ENCODE measurements around the gene BTN2A1. TPM values are rescaled to one million over a fixed set of nuclear protein-coding genes. Genes with fewer than 3 reads are reported as not detected.

BTN2A1 gene
- total RNA-seq, 2 experiments from 2014 or later, result 15.4 to 23.4 TPM

DNA sequence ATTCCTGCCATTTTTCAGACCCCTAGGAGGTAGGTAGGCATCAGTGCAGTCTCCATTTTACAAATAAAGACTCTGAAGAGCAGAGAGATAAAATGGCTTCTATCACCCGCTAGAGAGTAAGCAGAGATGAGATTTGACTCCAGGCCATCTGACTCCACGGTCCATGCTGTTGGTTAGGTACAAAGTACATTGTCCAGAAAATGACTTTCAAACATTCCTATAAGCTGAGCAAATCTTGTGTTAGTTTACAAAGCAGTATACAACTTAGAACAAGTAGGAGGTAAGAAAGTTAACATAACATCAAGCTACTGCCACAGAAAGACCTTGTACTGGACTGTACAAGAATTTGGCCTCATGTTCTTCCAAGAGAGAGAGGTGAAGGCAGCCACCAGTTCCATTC, 57.2 kb downstream of the BTN2A1 start:
- H3K4me1 ChIP-seq (ENCODE audit: insufficient read depth, low read length, poor library complexity, severe bottlenecking), result peaks cover 11% of the 10 kb centered on the region
- intact Hi-C loops (cut with micrococcal nuclease; ENCODE audit: unreplicated experiment), result no loop called here
- no TSS peak for BruUV-seq (replicated peaks)
- H3K79me2 ChIP-seq (ENCODE audit: insufficient read depth, low read depth, low read length), result no peaks in the 10 kb centered on the region
- H3K9me3 ChIP-seq (ENCODE audit: low read length), result no peaks in the 10 kb centered on the region
- ChIA-PET POLR2A (interaction anchor here (0.5 kb wide), 1 partner anchor 13 kb away, joined by 5 read pairs; no protein-coding TSS in a partner anchor), CTCF (ENCODE audit: unreplicated experiment) (no interaction called here)
- no peak for TF ChIP-seq EZH2phosphoT487 (IDR thresholded peaks at IDR 0.05; ENCODE audit: borderline replicate concordance, low read depth, low read length)
- TF ChIP-seq, protein P1, sequence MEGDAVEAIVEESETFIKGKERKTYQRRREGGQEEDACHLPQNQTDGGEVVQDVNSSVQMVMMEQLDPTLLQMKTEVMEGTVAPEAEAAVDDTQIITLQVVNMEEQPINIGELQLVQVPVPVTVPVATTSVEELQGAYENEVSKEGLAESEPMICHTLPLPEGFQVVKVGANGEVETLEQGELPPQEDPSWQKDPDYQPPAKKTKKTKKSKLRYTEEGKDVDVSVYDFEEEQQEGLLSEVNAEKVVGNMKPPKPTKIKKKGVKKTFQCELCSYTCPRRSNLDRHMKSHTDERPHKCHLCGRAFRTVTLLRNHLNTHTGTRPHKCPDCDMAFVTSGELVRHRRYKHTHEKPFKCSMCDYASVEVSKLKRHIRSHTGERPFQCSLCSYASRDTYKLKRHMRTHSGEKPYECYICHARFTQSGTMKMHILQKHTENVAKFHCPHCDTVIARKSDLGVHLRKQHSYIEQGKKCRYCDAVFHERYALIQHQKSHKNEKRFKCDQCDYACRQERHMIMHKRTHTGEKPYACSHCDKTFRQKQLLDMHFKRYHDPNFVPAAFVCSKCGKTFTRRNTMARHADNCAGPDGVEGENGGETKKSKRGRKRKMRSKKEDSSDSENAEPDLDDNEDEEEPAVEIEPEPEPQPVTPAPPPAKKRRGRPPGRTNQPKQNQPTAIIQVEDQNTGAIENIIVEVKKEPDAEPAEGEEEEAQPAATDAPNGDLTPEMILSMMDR (conservative IDR thresholded peaks at IDR 0.05; ENCODE audit: low read length), result no peak
- H3K4me2 ChIP-seq (ENCODE audit: low read length), result no peak overlapping the region
- H3K27ac ChIP-seq (ENCODE audit: low read depth, low read length, poor library complexity, severe bottlenecking), result no peak overlapping the region
- no peaks in the 10 kb centered on the region for H4K20me1 ChIP-seq (ENCODE audit: insufficient read depth, low read length)
- no peaks in the 10 kb centered on the region for H3K36me3 ChIP-seq (ENCODE audit: insufficient read depth, low read length)
- no peak overlapping the region for H3K4me3 ChIP-seq (ENCODE audit: low read depth, low read length, poor library complexity, severe bottlenecking)
- no peak for DNase-seq (ENCODE audit: low spot score)
- no peaks in the 10 kb centered on the region for H3K9me2 ChIP-seq (ENCODE audit: insufficient read depth, low read length)
- peak overlapping the region; percentile 12; the same call in 1 of the 2 replicates for H2AFZ ChIP-seq (ENCODE audit: low read length)

GRCh38 chr6:26516481-26517427, 59.0 kb downstream of the BTN2A1 start:
- Histone ChIP-seq H2AFZ (ENCODE audit: low read length) (peak overlapping the region; percentile 42; the same call in 1 of the 2 replicates), H3K9me3 (ENCODE audit: low read length) (no peaks in the 10 kb centered on the region), H3K4me2 (ENCODE audit: low read length) (no peak overlapping the region), H3K4me3 (ENCODE audit: low read depth, low read length, poor library complexity, severe bottlenecking) (no peak overlapping the region), H3K4me1 (ENCODE audit: insufficient read depth, low read length, poor library complexity, severe bottlenecking) (peaks cover 19% of the 10 kb centered on the region), H3K79me2 (ENCODE audit: insufficient read depth, low read depth, low read length) (no peaks in the 10 kb centered on the region), H4K20me1 (ENCODE audit: insufficient read depth, low read length) (no peaks in the 10 kb centered on the region), H3K9me2 (ENCODE audit: insufficient read depth, low read length) (no peaks in the 10 kb centered on the region), H3K36me3 (ENCODE audit: insufficient read depth, low read length) (no peaks in the 10 kb centered on the region), H3K27ac (ENCODE audit: low read depth, low read length, poor library complexity, severe bottlenecking) (no peak overlapping the region)
- BruUV-seq (replicated peaks), result no TSS peak
- intact Hi-C loops (cut with micrococcal nuclease; ENCODE audit: unreplicated experiment), result no loop called here
- DNase-seq (ENCODE audit: low spot score), result no peak
- POLR2A ChIA-PET, result interaction anchor here (0.7 to 1.1 kb wide), 4 partner anchors 14 to 1610 kb away, joined by 3 to 7 read pairs (median 4); no protein-coding TSS in a partner anchor
- TF ChIP-seq, protein P1 (conservative IDR thresholded peaks at IDR 0.05; ENCODE audit: low read length), result no peak
- no peak for TF ChIP-seq EZH2phosphoT487 (IDR thresholded peaks at IDR 0.05; ENCODE audit: borderline replicate concordance, low read depth, low read length)
- CTCF ChIA-PET (ENCODE audit: unreplicated experiment), result no interaction called here

Small RNA genes within 50 kb of the gene (small RNA-seq; reads per million reads assigned to genes)
- not detected for gene RNU6-502P

Other genes starting within 250 kb of the BTN2A1 start
- 47.9 and 54.5 TPM in 2 replicates for gene BTN3A2, start 92.8 kb upstream of the BTN2A1 start, total RNA-seq (2014; rRNA removed; shearing (Covaris generic))
- gene BTN3A2, start 92.8 kb upstream of the BTN2A1 start, total RNA-seq (2022), result 70.8 and 95.7 TPM in 2 replicates
- 42.0 and 45.1 TPM in 2 replicates for gene BTN2A2, start 74.8 kb upstream of the BTN2A1 start, total RNA-seq (2014; rRNA removed; shearing (Covaris generic))
- 35.0 and 44.8 TPM in 2 replicates for gene BTN2A2, start 74.8 kb upstream of the BTN2A1 start, total RNA-seq (2022)
- 33.4 and 34.6 TPM in 2 replicates for gene BTN3A1, start 55.7 kb upstream of the BTN2A1 start, total RNA-seq (2014; rRNA removed; shearing (Covaris generic))
- gene BTN3A1, start 55.7 kb upstream of the BTN2A1 start, total RNA-seq (2022), result 33.3 and 46.5 TPM in 2 replicates
- 17.4 and 20.5 TPM in 2 replicates for gene BTN3A3, start 17.5 kb upstream of the BTN2A1 start, total RNA-seq (2014; rRNA removed; shearing (Covaris generic))
- gene BTN3A3, start 17.5 kb upstream of the BTN2A1 start, total RNA-seq (2022), result 22.1 and 26.9 TPM in 2 replicates
- 0.25 and 0.36 TPM in 2 replicates for gene BTN1A1, start 42.3 kb downstream of the BTN2A1 start, total RNA-seq (2014; rRNA removed; shearing (Covaris generic))
- gene BTN1A1, start 42.3 kb downstream of the BTN2A1 start, total RNA-seq (2022), result 1.0 and 1.1 TPM in 2 replicates
- 113 and 116 TPM in 2 replicates for gene HMGN4, start 80.4 kb downstream of the BTN2A1 start, total RNA-seq (2014; rRNA removed; shearing (Covaris generic))
- gene HMGN4, start 80.4 kb downstream of the BTN2A1 start, total RNA-seq (2022), result 104 and 113 TPM in 2 replicates
- gene ABT1, start 139.0 kb downstream of the BTN2A1 start, total RNA-seq (2014; rRNA removed; shearing (Covaris generic)), result 32.2 and 34.6 TPM in 2 replicates
- gene ABT1, start 139.0 kb downstream of the BTN2A1 start, total RNA-seq (2022), result 25.3 and 26.3 TPM in 2 replicates
- gene ZNF322, start 201.8 kb downstream of the BTN2A1 start, total RNA-seq (2014; rRNA removed; shearing (Covaris generic)), result 10.8 and 12.2 TPM in 2 replicates
- gene ZNF322, start 201.8 kb downstream of the BTN2A1 start, total RNA-seq (2022), result 19.0 and 23.7 TPM in 2 replicates